ENCODE measurements around the gene ARFGAP3.

The ARFGAP3 gene

DNA sequence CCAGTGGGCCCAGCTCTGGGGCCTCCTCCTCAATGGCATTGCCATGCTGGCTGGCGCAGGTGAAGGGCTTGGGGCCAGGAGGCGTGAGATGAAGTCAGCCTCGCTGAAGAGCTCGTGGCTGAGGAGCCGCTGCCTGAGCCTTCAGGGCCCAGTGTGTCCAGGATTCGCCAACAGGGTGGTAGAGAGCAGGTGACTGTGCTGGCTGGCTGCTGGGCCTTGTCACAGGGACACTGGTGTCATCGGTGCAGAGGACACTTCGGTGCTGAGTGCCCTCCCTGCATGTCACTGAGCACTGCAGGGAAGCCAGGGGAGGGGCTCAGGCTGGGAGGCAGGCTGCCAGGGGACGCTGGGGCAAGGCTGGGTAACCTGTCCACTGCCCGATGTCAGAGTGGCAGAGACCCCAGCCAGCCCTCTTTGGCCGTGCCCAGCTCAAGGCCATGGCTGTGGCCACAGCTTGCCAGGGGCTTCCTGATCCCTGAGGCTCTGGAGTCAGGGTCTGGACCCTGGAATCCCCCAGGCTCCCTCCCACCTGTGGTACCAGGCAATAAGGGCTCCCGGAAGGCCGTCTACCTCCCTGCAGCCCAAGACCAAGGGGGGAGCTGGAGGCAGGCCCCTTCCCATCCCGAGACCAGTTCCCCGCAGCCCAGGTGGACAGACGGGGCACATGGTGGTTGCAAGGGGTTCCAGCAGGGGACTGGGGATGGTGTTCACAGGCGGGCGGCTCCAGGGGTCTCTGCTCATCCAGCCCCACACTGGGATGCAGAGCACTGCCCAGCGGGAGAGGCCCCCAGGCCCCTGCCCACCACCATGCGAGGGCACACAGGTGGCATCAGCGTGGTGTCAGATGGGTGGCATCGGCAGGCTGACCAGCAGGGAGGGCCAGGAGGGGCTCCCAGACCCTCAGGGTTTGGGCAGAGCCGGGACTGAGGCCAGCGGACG, 63.9 kb downstream of the ARFGAP3 start:
- TF ChIP-seq, protein P1, sequence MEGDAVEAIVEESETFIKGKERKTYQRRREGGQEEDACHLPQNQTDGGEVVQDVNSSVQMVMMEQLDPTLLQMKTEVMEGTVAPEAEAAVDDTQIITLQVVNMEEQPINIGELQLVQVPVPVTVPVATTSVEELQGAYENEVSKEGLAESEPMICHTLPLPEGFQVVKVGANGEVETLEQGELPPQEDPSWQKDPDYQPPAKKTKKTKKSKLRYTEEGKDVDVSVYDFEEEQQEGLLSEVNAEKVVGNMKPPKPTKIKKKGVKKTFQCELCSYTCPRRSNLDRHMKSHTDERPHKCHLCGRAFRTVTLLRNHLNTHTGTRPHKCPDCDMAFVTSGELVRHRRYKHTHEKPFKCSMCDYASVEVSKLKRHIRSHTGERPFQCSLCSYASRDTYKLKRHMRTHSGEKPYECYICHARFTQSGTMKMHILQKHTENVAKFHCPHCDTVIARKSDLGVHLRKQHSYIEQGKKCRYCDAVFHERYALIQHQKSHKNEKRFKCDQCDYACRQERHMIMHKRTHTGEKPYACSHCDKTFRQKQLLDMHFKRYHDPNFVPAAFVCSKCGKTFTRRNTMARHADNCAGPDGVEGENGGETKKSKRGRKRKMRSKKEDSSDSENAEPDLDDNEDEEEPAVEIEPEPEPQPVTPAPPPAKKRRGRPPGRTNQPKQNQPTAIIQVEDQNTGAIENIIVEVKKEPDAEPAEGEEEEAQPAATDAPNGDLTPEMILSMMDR (conservative IDR thresholded peaks at IDR 0.05) = no peak
- TF ChIP-seq ZFX (IDR thresholded peaks at IDR 0.05) = no peak
- no peak overlapping the region for H3K27ac ChIP-seq

- no peak for TF ChIP-seq ZFX (IDR thresholded peaks at IDR 0.05)
- TF ChIP-seq, protein P1 (conservative IDR thresholded peaks at IDR 0.05) = no peak
- no peak overlapping the region for H3K27ac ChIP-seq
Observed at GRCh38 chr22:42792453-42792908, 64.6 kb downstream of the ARFGAP3 start.

DNA sequence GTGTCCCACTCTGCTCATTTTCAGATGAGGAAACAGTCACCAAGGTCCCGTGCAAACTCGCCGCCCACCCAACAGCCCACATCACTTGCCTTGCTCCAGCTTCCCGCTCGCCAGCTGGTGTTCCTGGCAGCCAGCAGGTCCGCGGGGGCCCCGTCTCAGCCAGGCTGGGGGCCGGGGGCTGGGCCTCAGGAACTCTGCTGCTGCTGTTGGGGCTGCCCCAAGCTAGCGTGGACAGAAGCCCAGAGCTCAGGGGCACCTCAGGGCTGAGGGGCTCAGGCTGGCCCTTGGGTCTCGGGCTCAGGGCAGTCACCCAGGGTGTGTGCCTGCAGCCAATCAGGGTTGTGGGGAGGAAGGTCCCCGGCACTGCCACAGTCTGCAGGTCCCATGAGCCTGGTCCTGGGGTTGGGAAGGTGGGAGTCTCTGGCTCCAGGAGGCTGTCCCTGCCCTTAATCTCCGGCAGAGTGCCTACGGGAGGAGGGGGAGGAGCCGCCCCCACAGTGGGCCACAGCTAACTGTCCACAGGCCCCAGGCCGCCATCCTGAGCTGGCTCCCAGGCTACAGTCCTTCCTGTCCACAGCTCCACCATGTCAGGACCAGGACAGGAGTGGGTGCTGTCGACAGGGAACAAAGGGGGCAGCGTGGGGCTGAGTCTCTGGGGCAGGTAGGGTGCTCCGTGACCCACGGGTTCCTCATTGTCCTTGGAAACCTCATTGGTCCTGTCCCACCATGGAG, 65.2 kb downstream of the ARFGAP3 start:
- no peak overlapping the region for H3K27ac ChIP-seq
- TF ChIP-seq ZFX (IDR thresholded peaks at IDR 0.05) = no peak
- TF ChIP-seq, protein P1 (conservative IDR thresholded peaks at IDR 0.05) = no peak

GRCh38 chr22:42788466-42788865, 68.6 kb downstream of the ARFGAP3 start:
- H3K27ac ChIP-seq = no peak overlapping the region
- no peak for TF ChIP-seq ZFX (IDR thresholded peaks at IDR 0.05)
- TF ChIP-seq, protein P1 (conservative IDR thresholded peaks at IDR 0.05) = no peak

DNA sequence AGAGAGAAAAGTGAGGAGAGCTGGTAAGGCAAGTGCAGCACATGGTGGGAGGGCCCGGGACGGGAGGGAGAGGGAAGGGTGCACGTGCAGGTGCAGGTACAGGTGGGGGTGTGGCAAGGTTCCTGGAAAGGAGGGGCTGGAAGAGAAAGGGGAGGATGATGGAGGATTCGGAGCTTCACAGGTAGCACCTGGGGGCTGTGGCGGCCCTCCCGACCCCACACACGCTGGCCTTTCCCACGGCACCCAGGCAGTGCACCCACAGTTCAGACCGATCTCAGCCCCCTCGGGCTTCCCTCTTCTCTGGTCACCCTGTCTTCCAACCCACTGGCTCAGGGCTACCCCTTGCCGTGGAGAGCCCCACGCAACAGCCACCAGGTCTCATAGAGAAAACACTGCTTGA, 69.1 kb downstream of the ARFGAP3 start:
- no peak overlapping the region for H3K27ac ChIP-seq

DNA sequence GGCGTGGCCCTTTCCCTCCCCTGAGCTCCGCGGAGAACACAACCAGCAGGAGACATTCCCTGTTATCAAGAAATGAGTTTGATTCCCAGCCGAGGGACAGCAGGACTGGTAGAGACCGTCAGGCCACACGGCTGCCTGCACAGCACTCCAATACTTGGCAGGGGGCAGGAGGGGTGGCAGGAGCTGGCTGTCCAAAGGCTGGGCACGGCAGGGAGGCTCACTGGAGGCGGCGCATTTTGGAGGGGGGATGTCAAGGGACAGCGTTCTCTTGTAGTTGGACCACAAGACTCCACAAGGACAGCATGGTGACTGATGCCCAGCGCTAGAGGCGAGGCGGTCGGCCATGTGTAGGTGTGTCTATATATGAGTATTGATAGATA, 69.7 kb downstream of the ARFGAP3 start:
- no peak for TF ChIP-seq ZFX (IDR thresholded peaks at IDR 0.05)
- TF ChIP-seq, protein P1 (conservative IDR thresholded peaks at IDR 0.05) = no peak

More for the DNA sequence above, 69.1 kb downstream of the ARFGAP3 start:
- no peak for TF ChIP-seq ZFX (IDR thresholded peaks at IDR 0.05)
- TF ChIP-seq, protein P1 (conservative IDR thresholded peaks at IDR 0.05) = no peak

More for the DNA sequence above, 69.7 kb downstream of the ARFGAP3 start:
- H3K27ac ChIP-seq = no peak overlapping the region
